ENCODE results near the gene LDLRAD3. TPM values are rescaled to one million over a fixed set of nuclear protein-coding genes. Genes with fewer than 3 reads are reported as not detected.

The LDLRAD3 gene
- polyA plus RNA-seq, 1 of the 3 experiments (the other 2 are of a cell fraction), result 10.6 TPM

GRCh38 chr11:36109590-36109849, 165.7 kb downstream of the LDLRAD3 start:
- Histone ChIP-seq H3K9ac (no peak overlapping the region), H3K36me3 (replicated peaks in 1 of 2; ENCODE audit: control insufficient read depth in 1 of 2, insufficient read depth in 2 of 2, low read length in 1 of 2) (peaks cover 0 to 16% of the 10 kb centered on the region in 2 experiments), H4K20me1 (ENCODE audit: insufficient read depth) (no peaks in the 10 kb centered on the region), H3K4me1 (ENCODE audit: control insufficient read depth in 1 of 2, insufficient read depth in 2 of 2, low read depth in 1 of 2, low read length in 1 of 2) (peaks cover 0 to 3% of the 10 kb centered on the region in 2 experiments; a peak in 1 of 4 replicates), H3K4me2 (no peak overlapping the region), H3K9me3 (no peaks in the 10 kb centered on the region), H3K79me2 (ENCODE audit: insufficient read depth) (no peaks in the 10 kb centered on the region), H2AFZ (ENCODE audit: low read depth) (no peak overlapping the region), H3K9me2 (no peaks in the 10 kb centered on the region), H3K27me3 (ENCODE audit: insufficient read depth) (no peaks in the 10 kb centered on the region), H3K4me3 (ENCODE audit: low read depth in 2 of 2, low read length in 1 of 2) (no peak overlapping the region), H3F3A (replicated peaks; ENCODE audit: insufficient read depth) (no peaks in the 10 kb centered on the region), H3K27ac (ENCODE audit: low read depth in 2 of 2, low read length in 1 of 2) (no peak overlapping the region)
- ChIA-PET CTCF (interaction anchor here (0.7 to 1.2 kb wide), 2 partner anchors 18 to 287 kb away, joined by 3 read pairs; no protein-coding TSS in a partner anchor), POLR2A (no interaction called here)
- WGBS (ENCODE audit: low lambda C conversion rate), result 92% methylated on average over 3 of the region's 3 CpGs
- no peak for TF ChIP-seq GABPA (IDR thresholded peaks at IDR 0.05; ENCODE audit: low read depth)
- TF ChIP-seq FOSL2 (IDR thresholded peaks at IDR 0.05; ENCODE audit: borderline replicate concordance, low read depth), result no peak
- no peak for TF ChIP-seq NRF1 (IDR thresholded peaks at IDR 0.05; ENCODE audit: low read depth, low read length)
- no peak for TF ChIP-seq TAF1 (IDR thresholded peaks at IDR 0.05; ENCODE audit: borderline replicate concordance, low read depth, low read length)
- TF ChIP-seq CTCF (IDR thresholded peaks at IDR 0.05), result no peak
- no peak for TF ChIP-seq IRF3 (IDR thresholded peaks at IDR 0.05; ENCODE audit: low read depth, low read length)
- no peak for TF ChIP-seq GATA2 (CRISPR knock-in tag; IDR thresholded peaks at IDR 0.05)
- DNase-seq, result no peak

GRCh38 chr11:36109850-36110606, 166.2 kb downstream of the LDLRAD3 start:
- WGBS (ENCODE audit: low lambda C conversion rate), result 95% methylated on average over 6 of the region's 6 CpGs
- Histone ChIP-seq H3K27ac (ENCODE audit: low read depth in 2 of 2, low read length in 1 of 2) (no peak overlapping the region), H4K20me1 (ENCODE audit: insufficient read depth) (no peaks in the 10 kb centered on the region), H3K9me2 (no peaks in the 10 kb centered on the region), H3K36me3 (replicated peaks in 1 of 2; ENCODE audit: control insufficient read depth in 1 of 2, insufficient read depth in 2 of 2, low read length in 1 of 2) (peaks cover 0 to 19% of the 10 kb centered on the region in 2 experiments), H3K4me1 (ENCODE audit: control insufficient read depth in 1 of 2, insufficient read depth in 2 of 2, low read depth in 1 of 2, low read length in 1 of 2) (peaks cover 0 to 3% of the 10 kb centered on the region in 2 experiments; a peak in 1 of 4 replicates), H3K4me3 (ENCODE audit: low read depth in 2 of 2, low read length in 1 of 2) (no peak overlapping the region), H3K79me2 (ENCODE audit: insufficient read depth) (no peaks in the 10 kb centered on the region), H3K4me2 (no peak overlapping the region), H3F3A (replicated peaks; ENCODE audit: insufficient read depth) (no peaks in the 10 kb centered on the region), H2AFZ (ENCODE audit: low read depth) (no peak overlapping the region), H3K9me3 (no peaks in the 10 kb centered on the region), H3K9ac (no peak overlapping the region), H3K27me3 (ENCODE audit: insufficient read depth) (no peaks in the 10 kb centered on the region)
- POLR2A ChIA-PET, result no interaction called here
- DNase-seq, result no peak
- TF ChIP-seq IRF3 (IDR thresholded peaks at IDR 0.05; ENCODE audit: low read depth, low read length), result no peak
- TF ChIP-seq JUND (IDR thresholded peaks at IDR 0.05), result no peak
- no peak for TF ChIP-seq MAX (IDR thresholded peaks at IDR 0.05; ENCODE audit: low read depth)
- no peak for TF ChIP-seq GATA2 (CRISPR knock-in tag; IDR thresholded peaks at IDR 0.05)
- TF ChIP-seq ELF1 (IDR thresholded peaks at IDR 0.05), result no peak
- no peak for TF ChIP-seq TCF12 (IDR thresholded peaks at IDR 0.05)
- no peak for TF ChIP-seq NFIC (IDR thresholded peaks at IDR 0.05; ENCODE audit: borderline replicate concordance)
- TF ChIP-seq CTCF (IDR thresholded peaks at IDR 0.05), result no peak
- no peak for TF ChIP-seq TEAD4 (IDR thresholded peaks at IDR 0.05; ENCODE audit: borderline replicate concordance, insufficient read depth)
- CTCF ChIA-PET, result interaction anchor here (0.7 to 1.2 kb wide), 2 partner anchors 18 to 288 kb away, joined by 3 read pairs; no protein-coding TSS in a partner anchor

Measured in SK-N-SH (cell line).